ENCODE results near the gene ARHGAP23.
"Not testable (repeated sequence)": the region's sequence is repeated elsewhere in the genome, so short reads cannot be mapped to it uniquely, and the experiment has no call there.

The ARHGAP23 gene

GRCh38 chr17:38482700-38483043 lies 54.4 kb downstream of the ARHGAP23 start:
- in situ Hi-C loops (cut with MboI; ENCODE audit: low sequenced_read_pairs), result loop anchor here (25.0 kb wide), 1 partner anchor 145 kb away; the partner anchor contains the start of gene GPR179

- in situ Hi-C loops (cut with MboI; ENCODE audit: low sequenced_read_pairs), result loop anchor here (25.0 kb wide), 1 partner anchor 147 kb away; the partner anchor contains the start of gene GPR179
Measured at GRCh38 chr17:38484242-38485145, 56.2 kb downstream of the ARHGAP23 start.

GRCh38 chr17:38485146-38485468 lies 56.8 kb downstream of the ARHGAP23 start:
- in situ Hi-C loops (cut with MboI; ENCODE audit: low sequenced_read_pairs), result loop anchor here (25.0 kb wide), 1 partner anchor 148 kb away; the partner anchor contains the start of gene GPR179

- in situ Hi-C loops (cut with MboI; ENCODE audit: low sequenced_read_pairs), result loop anchor here (25.0 kb wide), 1 partner anchor 148 kb away; the partner anchor contains the start of gene GPR179
Measured at GRCh38 chr17:38485681-38486298, 57.5 kb downstream of the ARHGAP23 start.

- in situ Hi-C loops (cut with MboI; ENCODE audit: low sequenced_read_pairs), result loop anchor here (5.0 to 25.0 kb wide), 2 partner anchors 152 to 178 kb away; partner anchors contain the start of gene GPR179
Measured at GRCh38 chr17:38489774-38490173, 61.5 kb downstream of the ARHGAP23 start.

- in situ Hi-C loops (cut with MboI; ENCODE audit: low sequenced_read_pairs), result loop anchor here (5.0 to 25.0 kb wide), 2 partner anchors 154 to 176 kb away; partner anchors contain the start of gene GPR179
Measured at GRCh38 chr17:38491346-38492066, 63.2 kb downstream of the ARHGAP23 start.

GRCh38 chr17:38492067-38493040 lies 64.1 kb downstream of the ARHGAP23 start:
- in situ Hi-C loops (cut with MboI; ENCODE audit: low sequenced_read_pairs), result loop anchor here (5.0 to 25.0 kb wide), 2 partner anchors 155 to 175 kb away; partner anchors contain the start of gene GPR179

- in situ Hi-C loops (cut with MboI; ENCODE audit: low sequenced_read_pairs), result loop anchor here (5.0 to 25.0 kb wide), 2 partner anchors 157 to 173 kb away; partner anchors contain the start of gene GPR179
Measured at GRCh38 chr17:38494152-38494551, 65.9 kb downstream of the ARHGAP23 start.

GRCh38 chr17:38497656-38498055 lies 69.4 kb downstream of the ARHGAP23 start:
- in situ Hi-C loops (cut with MboI; ENCODE audit: low sequenced_read_pairs), result loop anchor here (25.0 kb wide), 1 partner anchor 160 kb away; the partner anchor contains the start of gene GPR179

GRCh38 chr17:38498353-38498752 lies 70.1 kb downstream of the ARHGAP23 start:
- in situ Hi-C loops (cut with MboI; ENCODE audit: low sequenced_read_pairs), result loop anchor here (25.0 kb wide), 1 partner anchor 161 kb away; the partner anchor contains the start of gene GPR179

- in situ Hi-C loops (cut with MboI; ENCODE audit: low sequenced_read_pairs), result loop anchor here (25.0 kb wide), 1 partner anchor 162 kb away; the partner anchor contains the start of gene GPR179
Measured at GRCh38 chr17:38499230-38499629, 71.0 kb downstream of the ARHGAP23 start.

- in situ Hi-C loops (cut with MboI; ENCODE audit: low sequenced_read_pairs), result not testable (repeated sequence)
Measured at GRCh38 chr17:38501718-38502117, 73.5 kb downstream of the ARHGAP23 start.

- in situ Hi-C loops (cut with MboI; ENCODE audit: low sequenced_read_pairs), result not testable (repeated sequence)
Measured at GRCh38 chr17:38503286-38503913, 75.1 kb downstream of the ARHGAP23 start.

- in situ Hi-C loops (cut with MboI; ENCODE audit: low sequenced_read_pairs), result no loop called here
Measured at GRCh38 chr17:38504216-38504615, 76.0 kb downstream of the ARHGAP23 start.

GRCh38 chr17:38507436-38507835 lies 79.2 kb downstream of the ARHGAP23 start:
- in situ Hi-C loops (cut with MboI; ENCODE audit: low sequenced_read_pairs), result no loop called here

GRCh38 chr17:38507921-38508569 lies 79.8 kb downstream of the ARHGAP23 start:
- in situ Hi-C loops (cut with MboI; ENCODE audit: low sequenced_read_pairs), result no loop called here

- in situ Hi-C loops (cut with MboI; ENCODE audit: low sequenced_read_pairs), result no loop called here
Measured at GRCh38 chr17:38508570-38508950, 80.3 kb downstream of the ARHGAP23 start.

GRCh38 chr17:38508954-38509771 lies 80.9 kb downstream of the ARHGAP23 start:
- in situ Hi-C loops (cut with MboI; ENCODE audit: low sequenced_read_pairs), result no loop called here
